HEK293 (cell line): ENCODE results near the gene FAM32A.

Source experiments
- CTCF ChIA-PET: fragments of 350-600 bp; formaldehyde crosslinking; extraction: SDS; loops from one replicate; lab custom pipeline; 2021; ENCODE audit warnings: antibody characterized with exemption; lab: Yijun Ruan, JAX
- POLR2A ChIA-PET: fragments of 300-600 bp; formaldehyde crosslinking; extraction: SDS; loops from one replicate; lab custom pipeline; 2020; ENCODE audit warnings: antibody characterized with exemption, inconsistent platforms; lab: Yijun Ruan, JAX
- H3K27ac ChIP-seq: fragments of 200-500 bp; sonication (Bioruptor generic); 2 replicates; pipeline ENCODE4 v1.5.1; 2014; ENCODE audit warnings: low read depth, low read length, control low read depth, inconsistent platforms; ENCODE audit errors: extremely low read depth
- H3K36me3 ChIP-seq, 2 experiments: fragments of 200-500 bp in 1 of 2; sonication (Bioruptor generic) in 1 of 2; 1 replicate in 1 of 2; 2 replicates in 1 of 2; pipeline ENCODE4 v1.5.1; 2014 to 2017; ENCODE audit warnings: inconsistent platforms in 2 of 2, low read length in 2 of 2; ENCODE audit not compliant: control insufficient read depth in 2 of 2, insufficient read depth in 1 of 2
- H3K4me1 ChIP-seq: fragments of 200-500 bp; sonication (Bioruptor generic); 2 replicates; pipeline ENCODE4 v1.5.1; 2014; ENCODE audit warnings: mild to moderate bottlenecking, low read length, inconsistent platforms; ENCODE audit not compliant: control insufficient read depth, insufficient read depth
- H3K4me3 ChIP-seq: 2 replicates; pipeline ENCODE4 v1.5.1; 2011; ENCODE audit warnings: low read depth, mild to moderate bottlenecking, control low read depth, low read length, moderate library complexity
- H3K9me3 ChIP-seq: fragments of 200-500 bp; sonication (Bioruptor generic); 2 replicates; pipeline ENCODE4 v1.5.1; 2014; ENCODE audit warnings: low read depth, low read length, inconsistent platforms; ENCODE audit not compliant: control insufficient read depth, insufficient read depth
- BCL6B ChIP-seq: fragments of 450-650 bp; formaldehyde crosslinking; IDR thresholded peaks from 2 replicates; pipeline ENCODE4 v1.5.1; 2017; ENCODE audit warnings: missing biosample characterization, missing genetic modification characterization
- EGR2 ChIP-seq: fragments of 450-650 bp; formaldehyde crosslinking; IDR thresholded peaks from 2 replicates; pipeline ENCODE4 v1.5.1; 2016; ENCODE audit warnings: low read depth, missing biosample characterization, missing genetic modification characterization
- HOXD13 ChIP-seq: sonication (generic); formaldehyde crosslinking; IDR thresholded peaks from 2 replicates; pipeline ENCODE4 v1.8.0; 2022; ENCODE audit warnings: missing genetic modification reagents, borderline replicate concordance
- KLF8 ChIP-seq: fragments of 450-650 bp; formaldehyde crosslinking; IDR thresholded peaks from 2 replicates; pipeline ENCODE4 v1.5.1; 2016; ENCODE audit warnings: missing biosample characterization, missing genetic modification characterization
- PBX3 ChIP-seq: sonication (generic); formaldehyde crosslinking; IDR thresholded peaks from 2 replicates; pipeline ENCODE4 v1.8.1; 2022; ENCODE audit warnings: mild to moderate bottlenecking, moderate library complexity, missing genetic modification reagents
- PRDM1 ChIP-seq: fragments of 450-650 bp; formaldehyde crosslinking; IDR thresholded peaks from 2 replicates; pipeline ENCODE4; 2016; ENCODE audit warnings: missing biosample characterization, missing genetic modification characterization
- SCRT2 ChIP-seq: fragments of 450-650 bp; formaldehyde crosslinking; IDR thresholded peaks from 2 replicates; pipeline ENCODE4 v1.5.1; 2016; ENCODE audit warnings: missing biosample characterization, missing genetic modification characterization
- ZBTB49 ChIP-seq: fragments of 450-650 bp; formaldehyde crosslinking; IDR thresholded peaks from 2 replicates; pipeline ENCODE4 v1.5.1; 2016; ENCODE audit warnings: missing biosample characterization, missing genetic modification characterization, low read depth
- ZFHX2 ChIP-seq: fragments of 450-650 bp; formaldehyde crosslinking; conservative IDR thresholded peaks from 2 replicates; pipeline ENCODE4 v1.5.1; 2016; ENCODE audit warnings: missing biosample characterization, missing genetic modification characterization
- ZNF112 ChIP-seq: fragments of 450-650 bp; formaldehyde crosslinking; IDR thresholded peaks from 2 replicates; pipeline ENCODE4 v1.5.0; 2017; ENCODE audit warnings: missing biosample characterization, missing genetic modification characterization
- ZNF16 ChIP-seq: fragments of 450-650 bp; formaldehyde crosslinking; IDR thresholded peaks from 2 replicates; pipeline ENCODE4 v1.5.1; 2016; ENCODE audit warnings: low read depth, missing biosample characterization, missing genetic modification characterization
- ZNF211 ChIP-seq: fragments of 450-650 bp; formaldehyde crosslinking; IDR thresholded peaks from 2 replicates; pipeline ENCODE4 v1.5.1; 2016; ENCODE audit warnings: low read depth, missing biosample characterization, missing genetic modification characterization
- ZNF214 ChIP-seq: fragments of 450-650 bp; formaldehyde crosslinking; IDR thresholded peaks from 2 replicates; pipeline ENCODE4 v1.5.1; 2017; ENCODE audit warnings: missing biosample characterization, mild to moderate bottlenecking, missing genetic modification characterization, borderline replicate concordance
- ZNF24 ChIP-seq: fragments of 450-650 bp; formaldehyde crosslinking; IDR thresholded peaks from 2 replicates; pipeline ENCODE4 v1.5.1; 2016; ENCODE audit warnings: missing biosample characterization, missing genetic modification characterization
- ZNF26 ChIP-seq: fragments of 450-650 bp; formaldehyde crosslinking; IDR thresholded peaks from 2 replicates; pipeline ENCODE4 v1.5.1; 2016; ENCODE audit warnings: missing biosample characterization, missing genetic modification characterization
- ZNF280C ChIP-seq: fragments of 450-650 bp; formaldehyde crosslinking; IDR thresholded peaks from 2 replicates; pipeline ENCODE4 v1.5.1; 2016; ENCODE audit warnings: missing biosample characterization, missing genetic modification characterization
- ZNF350 ChIP-seq: fragments of 450-650 bp; formaldehyde crosslinking; IDR thresholded peaks from 2 replicates; pipeline ENCODE4 v1.5.0; 2017; ENCODE audit warnings: missing biosample characterization, mild to moderate bottlenecking, missing genetic modification characterization
- ZNF416 ChIP-seq: fragments of 450-650 bp; formaldehyde crosslinking; IDR thresholded peaks from 2 replicates; pipeline ENCODE4 v1.5.1; 2016; ENCODE audit warnings: missing biosample characterization, missing genetic modification characterization
- ZNF513 ChIP-seq: fragments of 450-650 bp; IDR thresholded peaks from 2 replicates; pipeline ENCODE4 v1.5.1; 2018; ENCODE audit warnings: missing biosample characterization, missing genetic modification characterization
- ZSCAN30 ChIP-seq: fragments of 450-650 bp; IDR thresholded peaks from 2 replicates; pipeline ENCODE4 v1.5.1; 2018; ENCODE audit warnings: missing biosample characterization, mild to moderate bottlenecking, missing genetic modification characterization, moderate library complexity
- TF ChIP-seq, protein P1 (sequence below): fragments of 450-650 bp; formaldehyde crosslinking; IDR thresholded peaks from 2 replicates; pipeline ENCODE4 v1.5.1; 2016; ENCODE audit warnings: missing biosample characterization, missing genetic modification characterization

Gene FAM32A

GRCh38 chr19:16199275-16199932, 14.2 kb downstream of the FAM32A start:
- Histone ChIP-seq H3K36me3 (peaks cover 3 to 46% of the 10 kb centered on the region in 2 experiments), H3K4me3 (no peak overlapping the region), H3K27ac (no peak overlapping the region), H3K9me3 (no peaks in the 10 kb centered on the region), H3K4me1 (peaks cover 5% of the 10 kb centered on the region; the same call in 1 of the 2 replicates)
- POLR2A ChIA-PET: interaction anchor here (0.5 kb wide), 1 partner anchor 52 kb away, joined by 6 read pairs; no protein-coding TSS in a partner anchor
- TF ChIP-seq BCL6B (tag by site-specific recombination): no peak
- no peak for TF ChIP-seq ZNF214
- TF ChIP-seq ZNF24 (tag by site-specific recombination): no peak
- 0 out of 2 replicates have a peak, but pooled peaks have one; percentile 26 for TF ChIP-seq EGR2
- TF ChIP-seq PBX3: no peak
- no peak for TF ChIP-seq ZSCAN30 (tag by site-specific recombination)
- TF ChIP-seq ZNF350: no peak
- TF ChIP-seq ZBTB49: no peak
- no peak for TF ChIP-seq ZNF112 (tag by site-specific recombination)
- no peak for TF ChIP-seq ZNF280C (tag by site-specific recombination)
- TF ChIP-seq HOXD13: no peak
- TF ChIP-seq ZNF211 (tag by site-specific recombination): no peak
- TF ChIP-seq SCRT2 (tag by site-specific recombination): peak; percentile 61
- no peak for TF ChIP-seq KLF8 (tag by site-specific recombination)
- TF ChIP-seq, protein P1, sequence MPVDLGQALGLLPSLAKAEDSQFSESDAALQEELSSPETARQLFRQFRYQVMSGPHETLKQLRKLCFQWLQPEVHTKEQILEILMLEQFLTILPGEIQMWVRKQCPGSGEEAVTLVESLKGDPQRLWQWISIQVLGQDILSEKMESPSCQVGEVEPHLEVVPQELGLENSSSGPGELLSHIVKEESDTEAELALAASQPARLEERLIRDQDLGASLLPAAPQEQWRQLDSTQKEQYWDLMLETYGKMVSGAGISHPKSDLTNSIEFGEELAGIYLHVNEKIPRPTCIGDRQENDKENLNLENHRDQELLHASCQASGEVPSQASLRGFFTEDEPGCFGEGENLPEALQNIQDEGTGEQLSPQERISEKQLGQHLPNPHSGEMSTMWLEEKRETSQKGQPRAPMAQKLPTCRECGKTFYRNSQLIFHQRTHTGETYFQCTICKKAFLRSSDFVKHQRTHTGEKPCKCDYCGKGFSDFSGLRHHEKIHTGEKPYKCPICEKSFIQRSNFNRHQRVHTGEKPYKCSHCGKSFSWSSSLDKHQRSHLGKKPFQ (tag by site-specific recombination): no peak
- TF ChIP-seq PRDM1 (tag by site-specific recombination): no peak
- TF ChIP-seq ZNF16 (tag by site-specific recombination): no peak
- TF ChIP-seq ZFHX2: peak; percentile 24; the same call in 1 of the 2 replicates
- TF ChIP-seq ZNF416 (tag by site-specific recombination): no peak
- no peak for TF ChIP-seq ZNF26 (tag by site-specific recombination)
- no peak for TF ChIP-seq ZNF513 (tag by site-specific recombination)
- CTCF ChIA-PET: no interaction called here
